Measurements from ENCODE around the gene PI4K2A.

The PI4K2A gene

DNA sequence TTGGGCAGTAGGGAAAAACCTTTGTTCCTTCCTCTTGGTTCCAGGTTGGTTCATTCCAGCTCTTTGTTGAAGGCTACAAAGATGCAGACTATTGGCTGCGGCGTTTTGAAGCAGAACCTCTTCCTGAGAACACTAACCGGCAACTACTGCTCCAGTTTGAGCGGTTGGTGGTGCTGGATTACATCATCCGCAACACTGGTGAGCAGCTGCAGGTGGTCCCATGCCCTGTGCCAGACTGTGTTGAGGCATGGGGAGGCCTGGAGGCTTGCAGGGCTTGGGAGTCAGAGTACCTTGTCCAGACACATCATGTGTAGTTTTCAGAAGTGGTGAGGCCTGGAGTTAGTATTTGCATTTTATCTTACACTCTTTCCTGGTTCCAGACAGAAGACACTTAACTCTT, 16.3 kb downstream of the PI4K2A start:
- TF ChIP-seq, protein P1, sequence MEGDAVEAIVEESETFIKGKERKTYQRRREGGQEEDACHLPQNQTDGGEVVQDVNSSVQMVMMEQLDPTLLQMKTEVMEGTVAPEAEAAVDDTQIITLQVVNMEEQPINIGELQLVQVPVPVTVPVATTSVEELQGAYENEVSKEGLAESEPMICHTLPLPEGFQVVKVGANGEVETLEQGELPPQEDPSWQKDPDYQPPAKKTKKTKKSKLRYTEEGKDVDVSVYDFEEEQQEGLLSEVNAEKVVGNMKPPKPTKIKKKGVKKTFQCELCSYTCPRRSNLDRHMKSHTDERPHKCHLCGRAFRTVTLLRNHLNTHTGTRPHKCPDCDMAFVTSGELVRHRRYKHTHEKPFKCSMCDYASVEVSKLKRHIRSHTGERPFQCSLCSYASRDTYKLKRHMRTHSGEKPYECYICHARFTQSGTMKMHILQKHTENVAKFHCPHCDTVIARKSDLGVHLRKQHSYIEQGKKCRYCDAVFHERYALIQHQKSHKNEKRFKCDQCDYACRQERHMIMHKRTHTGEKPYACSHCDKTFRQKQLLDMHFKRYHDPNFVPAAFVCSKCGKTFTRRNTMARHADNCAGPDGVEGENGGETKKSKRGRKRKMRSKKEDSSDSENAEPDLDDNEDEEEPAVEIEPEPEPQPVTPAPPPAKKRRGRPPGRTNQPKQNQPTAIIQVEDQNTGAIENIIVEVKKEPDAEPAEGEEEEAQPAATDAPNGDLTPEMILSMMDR (IDR thresholded peaks at IDR 0.05; ENCODE audit: low read depth, low read length, missing control alignments): no peak
- no peak overlapping the region for H3K4me3 ChIP-seq (ENCODE audit: low read depth, low read length)
- DNase-seq (ENCODE audit: low read depth): no peak

DNA sequence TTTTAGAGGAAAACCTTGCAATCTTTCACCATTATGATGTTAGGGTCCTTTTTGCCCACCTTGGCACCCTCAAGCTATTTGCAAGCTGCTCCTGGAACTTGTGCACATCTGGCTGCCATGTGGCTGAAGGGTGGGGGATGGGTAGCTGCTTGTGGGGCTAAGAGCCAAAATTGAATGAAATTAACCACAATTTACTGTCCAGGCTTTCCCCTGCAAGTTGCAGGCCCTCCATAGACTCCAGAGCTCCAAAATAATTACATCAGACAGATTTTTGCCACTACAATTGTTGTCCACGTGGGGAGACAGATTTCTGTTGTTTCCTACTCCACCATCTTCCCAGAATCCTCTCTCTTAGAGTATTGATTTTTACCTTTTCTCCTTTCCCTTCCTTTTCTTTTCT, 19.1 kb downstream of the PI4K2A start:
- no peak overlapping the region for H3K4me3 ChIP-seq (ENCODE audit: low read depth, low read length)
- TF ChIP-seq, protein P1 (IDR thresholded peaks at IDR 0.05; ENCODE audit: low read depth, low read length, missing control alignments): no peak
- DNase-seq (ENCODE audit: low read depth): no peak

DNA sequence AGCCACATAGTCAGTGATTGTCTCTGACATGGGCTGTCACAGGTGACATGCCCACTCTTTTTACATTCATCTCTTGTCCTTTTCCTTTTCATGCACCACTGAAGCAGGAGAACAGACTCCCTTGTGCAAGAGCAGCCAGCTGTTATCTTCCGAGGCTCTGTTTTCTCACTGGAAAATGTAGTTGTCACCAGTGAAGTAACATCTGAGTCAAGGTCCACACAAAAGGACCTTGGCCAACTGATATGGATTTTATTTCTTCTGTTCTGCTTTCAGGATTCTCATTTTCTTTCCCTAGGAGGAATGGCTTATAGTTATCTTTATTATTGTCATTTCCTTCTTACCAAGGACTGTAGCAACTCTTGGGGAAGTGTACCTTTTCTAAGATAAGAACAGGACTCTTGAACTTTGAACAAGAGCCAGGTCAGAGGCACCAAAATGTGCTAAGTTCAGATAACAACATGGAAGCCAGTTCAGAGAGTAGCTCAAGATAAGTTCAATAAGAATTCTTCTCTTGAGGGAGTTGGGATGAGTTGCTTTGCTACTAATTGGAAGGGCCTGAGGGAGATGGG, 23.9 kb downstream of the PI4K2A start:
- TF ChIP-seq, protein P1 (IDR thresholded peaks at IDR 0.05; ENCODE audit: low read depth, low read length, missing control alignments): no peak
- DNase-seq (ENCODE audit: low read depth): no peak
- no peak overlapping the region for H3K4me3 ChIP-seq (ENCODE audit: low read depth, low read length)

DNA sequence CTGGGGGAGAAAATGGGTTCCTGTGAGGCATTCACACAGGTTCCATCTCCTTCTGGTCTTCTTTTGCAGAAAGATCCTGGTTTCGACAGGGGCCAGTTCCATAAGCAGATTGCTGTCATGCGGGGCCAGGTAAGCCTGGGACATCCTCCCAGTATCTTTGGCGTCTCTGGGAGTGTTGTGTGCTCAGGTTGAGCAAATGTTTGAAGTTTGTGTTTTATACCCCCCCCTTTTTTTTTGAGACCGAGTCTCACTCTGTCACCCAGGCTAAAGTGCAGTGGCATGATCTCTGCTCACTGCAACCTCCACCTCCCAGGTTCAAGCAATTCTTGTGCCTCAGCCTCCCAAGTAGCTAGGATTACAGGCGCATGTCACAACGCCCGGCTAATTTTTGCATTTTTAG, 26.5 kb downstream of the PI4K2A start:
- TF ChIP-seq, protein P1 (IDR thresholded peaks at IDR 0.05; ENCODE audit: low read depth, low read length, missing control alignments): no peak
- DNase-seq (ENCODE audit: low read depth): no peak

DNA sequence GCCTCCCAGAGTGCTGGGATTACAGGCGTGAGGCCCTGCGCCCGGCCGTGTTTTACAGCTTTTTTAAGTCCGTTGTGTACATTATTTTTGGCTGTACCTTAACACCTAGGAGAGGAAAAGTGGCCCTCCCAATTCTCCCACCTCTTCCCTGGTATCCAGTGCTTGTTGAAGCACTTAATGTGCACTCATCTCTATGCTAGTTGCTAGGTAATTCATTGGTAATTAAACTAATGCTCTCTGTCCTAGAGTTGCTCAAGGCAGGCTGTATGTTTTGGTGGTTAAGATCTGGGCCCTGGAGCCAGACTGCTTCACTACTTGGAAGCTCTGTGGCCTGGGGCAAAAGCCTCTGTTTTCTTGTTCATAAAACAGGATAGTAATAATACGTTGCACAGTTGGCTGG, 27.0 kb downstream of the PI4K2A start:
- TF ChIP-seq, protein P1 (IDR thresholded peaks at IDR 0.05; ENCODE audit: low read depth, low read length, missing control alignments): no peak
- DNase-seq (ENCODE audit: low read depth): no peak
- no peak overlapping the region for H3K4me3 ChIP-seq (ENCODE audit: low read depth, low read length)

More for the DNA sequence above, 26.5 kb downstream of the PI4K2A start:
- H3K4me3 ChIP-seq (ENCODE audit: low read depth, low read length): no peak overlapping the region

DNA sequence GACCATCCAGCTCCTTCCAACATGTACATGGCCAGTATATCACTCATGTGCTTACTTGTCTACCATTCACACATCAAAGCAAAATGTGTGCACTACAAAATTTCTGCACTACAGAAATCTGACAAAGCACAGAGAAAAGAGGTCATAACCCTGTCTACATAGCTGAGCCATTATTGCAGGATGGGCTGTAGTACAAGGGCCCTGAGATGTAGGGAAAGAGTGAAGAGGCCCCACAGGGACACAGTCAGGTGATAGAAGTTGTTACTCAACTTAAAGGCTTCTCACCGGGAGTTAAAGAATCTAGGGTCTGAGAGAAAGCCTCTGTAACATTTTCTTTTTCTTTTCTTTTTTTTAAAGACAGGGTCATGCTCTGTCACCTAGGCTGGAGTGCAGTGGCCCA, 29.1 kb downstream of the PI4K2A start:
- DNase-seq (ENCODE audit: low read depth): no peak
- TF ChIP-seq, protein P1 (IDR thresholded peaks at IDR 0.05; ENCODE audit: low read depth, low read length, missing control alignments): no peak
- no peak overlapping the region for H3K4me3 ChIP-seq (ENCODE audit: low read depth, low read length)

Measured in GM12864 (cell line).